WTC11 (cell line): ENCODE results near the gene LBX2. TPM values are rescaled to one million over a fixed set of nuclear protein-coding genes. Genes with fewer than 3 reads are reported as not detected.
A peak's percentile ranks its signal among the peaks of the same experiment; 100 is the strongest.

ENCODE experiments used
- ATAC-seq: fragments of 200-7000 bp; cut with Tn5 transposase; 2 replicates; pipeline ENCODE4 v1.10.0; 2021; ENCODE audit warnings: mild to moderate bottlenecking, moderate library complexity
- CTCF ChIA-PET: fragments of 300-600 bp; sonication (Branson Sonifier 250); formaldehyde crosslinking; loops from one replicate; lab custom pipeline; 2021; ENCODE audit warnings: antibody characterized with exemption; lab: Charles Lee
- POLR2A ChIA-PET: fragments of 350-600 bp; sonication (Branson Sonifier 250); formaldehyde crosslinking; loops from one replicate; lab custom pipeline; 2021; ENCODE audit warnings: antibody characterized with exemption; lab: Charles Lee
- DNase-seq: peaks from one replicate; pipeline ENCODE4 v3.0.0; 2021; ENCODE audit warnings: low spot score
- H3K27ac Mint-ChIP-seq: 2 replicates; pipeline ENCODE4 v1.8.0; 2021; ENCODE audit warnings: mixed read lengths
- H3K27me3 Mint-ChIP-seq: 2 replicates; pipeline ENCODE4 v1.8.0; 2021; ENCODE audit warnings: low read depth, mild to moderate bottlenecking, moderate library complexity, mixed read lengths
- H3K36me3 Mint-ChIP-seq: 2 replicates; pipeline ENCODE4 v1.8.0; 2021; ENCODE audit warnings: mixed read lengths
- H3K4me1 Mint-ChIP-seq: 2 replicates; pipeline ENCODE4 v1.8.0; 2022; ENCODE audit warnings: mixed read lengths
- H3K4me3 Mint-ChIP-seq: 2 replicates; pipeline ENCODE4 v1.8.0; 2021; ENCODE audit warnings: mild to moderate bottlenecking, moderate library complexity, mixed read lengths
- H3K9me3 Mint-ChIP-seq: 2 replicates; pipeline ENCODE4 v1.8.0; 2021; ENCODE audit warnings: mixed read lengths
- ATF1 ChIP-seq: sonication (generic); formaldehyde crosslinking; IDR thresholded peaks from 2 replicates; pipeline ENCODE4 v1.8.1; 2023; ENCODE audit warnings: mild to moderate bottlenecking, moderate library complexity, missing genetic modification reagents
- CREB1 ChIP-seq: sonication (generic); formaldehyde crosslinking; IDR thresholded peaks from 2 replicates; pipeline ENCODE4 v1.8.0; 2023; ENCODE audit warnings: mild to moderate bottlenecking, missing genetic modification reagents
- EMX1 ChIP-seq: fragments of 250-450 bp; sonication (Bioruptor Pico); IDR thresholded peaks from 2 replicates; pipeline ENCODE4 v1.8.0; 2021; ENCODE audit warnings: mild to moderate bottlenecking
- GTF2I ChIP-seq: fragments of 250-450 bp; sonication (Bioruptor Pico); conservative IDR thresholded peaks from 2 replicates; pipeline ENCODE4 v1.4.0; 2021; ENCODE audit warnings: mild to moderate bottlenecking
- IRF2 ChIP-seq: sonication (generic); formaldehyde crosslinking; IDR thresholded peaks from 2 replicates; pipeline ENCODE4 v1.8.0; 2022; ENCODE audit warnings: low read depth, missing genetic modification reagents, borderline replicate concordance
- JAZF1 ChIP-seq: fragments of 250-450 bp; sonication (Bioruptor Pico); IDR thresholded peaks from 2 replicates; pipeline ENCODE4 v1.9.0; 2021; ENCODE audit warnings: moderate library complexity, mild to moderate bottlenecking, inconsistent platforms
- NFE2L1 ChIP-seq: sonication (generic); formaldehyde crosslinking; IDR thresholded peaks from 2 replicates; pipeline ENCODE4 v1.8.1; 2023; ENCODE audit warnings: missing genetic modification reagents
- NFYB ChIP-seq: sonication (generic); formaldehyde crosslinking; conservative IDR thresholded peaks from 2 replicates; pipeline ENCODE4 v1.8.0; 2022; ENCODE audit warnings: low read depth, missing genetic modification reagents
- OVOL2 ChIP-seq: fragments of 250-450 bp; sonication (Bioruptor Pico); IDR thresholded peaks from 2 replicates; pipeline ENCODE4 v1.9.0; 2021; ENCODE audit warnings: mild to moderate bottlenecking, borderline replicate concordance
- PRRX2 ChIP-seq: fragments of 250-450 bp; sonication (Bioruptor Pico); IDR thresholded peaks from 2 replicates; pipeline ENCODE4 v1.8.0; 2021; ENCODE audit warnings: mild to moderate bottlenecking
- SMAD3 ChIP-seq: sonication (generic); formaldehyde crosslinking; IDR thresholded peaks from 2 replicates; pipeline ENCODE4 v1.8.0; 2022; ENCODE audit warnings: missing genetic modification reagents, mild to moderate bottlenecking, borderline replicate concordance
- SMAD4 ChIP-seq: sonication (generic); formaldehyde crosslinking; IDR thresholded peaks from 2 replicates; pipeline ENCODE4 v1.8.0; 2022; ENCODE audit warnings: mild to moderate bottlenecking, missing genetic modification reagents
- SOX15 ChIP-seq: fragments of 250-450 bp; sonication (Bioruptor Pico); IDR thresholded peaks from 2 replicates; pipeline ENCODE4 v1.9.0; 2021; ENCODE audit warnings: mild to moderate bottlenecking
- TCF7 ChIP-seq: sonication (generic); formaldehyde crosslinking; IDR thresholded peaks from 2 replicates; pipeline ENCODE4 v1.8.0; 2022; ENCODE audit warnings: mild to moderate bottlenecking, low read depth, missing genetic modification reagents, moderate library complexity
- ZBTB21 ChIP-seq: sonication (generic); formaldehyde crosslinking; IDR thresholded peaks from 2 replicates; pipeline ENCODE4 v1.8.1; 2023; ENCODE audit warnings: mild to moderate bottlenecking, missing genetic modification reagents, borderline replicate concordance
- ZNF138 ChIP-seq: sonication (generic); formaldehyde crosslinking; conservative IDR thresholded peaks from 2 replicates; pipeline ENCODE4 v1.8.1; 2022; ENCODE audit warnings: mild to moderate bottlenecking, moderate library complexity, missing genetic modification reagents
- ZNF317 ChIP-seq: sonication (generic); formaldehyde crosslinking; IDR thresholded peaks from 2 replicates; pipeline ENCODE4 v1.8.1; 2023; ENCODE audit warnings: low read depth, mild to moderate bottlenecking, moderate library complexity, missing genetic modification reagents, borderline replicate concordance
- ZNF416 ChIP-seq: fragments of 250-450 bp; sonication (Bioruptor Pico); IDR thresholded peaks from 2 replicates; pipeline ENCODE4 v1.9.0; 2021; ENCODE audit warnings: mild to moderate bottlenecking, inconsistent platforms
- ZNF423 ChIP-seq: fragments of 250-450 bp; sonication (Bioruptor Pico); IDR thresholded peaks from 2 replicates; pipeline ENCODE4 v2.1.2; 2022; ENCODE audit warnings: mild to moderate bottlenecking, moderate library complexity
- total RNA-seq: library from RNA; stranded (reverse); gene quantifications from 3 replicates; pipeline ENCODE4 v1.2.3, GENCODE V29; 2021
- TF ChIP-seq, protein P1 (sequence below): sonication (generic); formaldehyde crosslinking; IDR thresholded peaks from 2 replicates; pipeline ENCODE4 v1.8.0; 2023; ENCODE audit warnings: missing genetic modification reagents
- TF ChIP-seq, protein P2 (sequence below): sonication (generic); formaldehyde crosslinking; IDR thresholded peaks from 2 replicates; pipeline ENCODE4 v1.8.1; 2022; ENCODE audit warnings: low read depth, missing genetic modification reagents, borderline replicate concordance
- TF ChIP-seq, protein P3 (sequence below): sonication (generic); formaldehyde crosslinking; IDR thresholded peaks from 2 replicates; pipeline ENCODE4 v1.8.1; 2022; ENCODE audit warnings: low read depth, mild to moderate bottlenecking, moderate library complexity, missing genetic modification reagents, borderline replicate concordance
- TF ChIP-seq, protein P4 (sequence below): sonication (generic); formaldehyde crosslinking; IDR thresholded peaks from 2 replicates; pipeline ENCODE4 v1.8.0; 2022; ENCODE audit warnings: missing genetic modification reagents
- TF ChIP-seq, protein P5 (sequence below): fragments of 250-450 bp; sonication (Bioruptor Pico); IDR thresholded peaks from 2 replicates; pipeline ENCODE4 v1.9.0; 2021; ENCODE audit warnings: mild to moderate bottlenecking
- TF ChIP-seq, protein P6 (sequence below): sonication (generic); formaldehyde crosslinking; IDR thresholded peaks from 2 replicates; pipeline ENCODE4 v1.8.1; 2023; ENCODE audit warnings: mild to moderate bottlenecking, missing genetic modification reagents, borderline replicate concordance

LBX2 gene
- total RNA-seq, 1 experiment from 2014 or later = 1.0 TPM

DNA sequence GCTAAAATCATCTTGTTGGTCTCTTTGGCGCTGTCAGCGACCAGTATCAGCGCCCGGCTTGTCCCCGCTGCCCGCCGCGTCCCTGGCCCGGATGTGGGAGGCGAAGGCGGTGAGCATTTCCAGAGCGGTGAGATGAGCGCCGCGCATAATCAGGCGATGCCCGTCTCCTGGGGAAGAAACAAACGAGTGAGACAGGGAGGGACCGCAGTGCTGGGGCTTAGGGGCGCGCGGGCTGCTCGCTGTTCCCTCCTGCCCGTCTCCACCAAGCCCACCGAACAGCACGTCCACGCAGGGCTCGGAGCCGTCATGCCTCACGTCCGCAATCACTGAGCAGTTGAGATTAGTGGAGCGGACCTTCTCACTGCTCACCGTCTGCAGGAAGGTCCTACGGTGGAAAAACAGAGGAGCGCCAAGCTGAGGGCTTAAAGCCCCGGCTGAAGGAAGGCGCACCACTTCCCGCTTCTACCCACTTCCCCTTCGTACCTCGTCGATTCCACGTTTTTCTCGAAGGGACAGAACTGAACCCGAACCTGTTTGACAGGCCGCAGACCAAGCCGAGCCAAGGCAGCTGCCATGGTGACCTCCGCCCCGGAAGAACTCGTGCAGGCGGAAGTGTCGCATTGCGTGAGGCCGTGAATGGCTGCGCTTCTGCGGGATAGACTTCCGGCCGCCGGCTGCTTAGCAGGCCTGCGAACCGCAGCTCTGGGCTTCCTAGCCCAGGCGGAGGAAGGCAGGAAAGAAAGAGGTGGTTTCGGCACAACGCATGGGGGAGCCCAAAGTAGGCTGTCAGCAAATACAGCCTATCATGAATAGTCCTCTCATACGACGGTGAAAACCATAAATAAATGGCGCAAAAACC, 27.1 kb downstream of the LBX2 start, which contains the start of gene MRPL53:
Gene MRPL53, minus strand, starts transcription at position 595 of the 859 bp plus-strand sequence. Its CDS starts 20 bp downstream, at position 575.
- peaks cover 14% of the 10 kb centered on the region for H3K36me3 Mint-ChIP-seq
- H3K9me3 Mint-ChIP-seq = no peaks in the 10 kb centered on the region
- peak within 1 kb of the TSS; percentile 96 for H3K4me3 Mint-ChIP-seq
- H3K27me3 Mint-ChIP-seq = no peaks in the 10 kb centered on the region
- H3K27ac Mint-ChIP-seq = peak within 1 kb of the TSS; percentile 99
- ChIA-PET POLR2A (interaction anchor here (0.6 to 1.5 kb wide), 7 partner anchors 8 to 222 kb away, joined by 3 to 9 read pairs (median 4); partner anchors contain the start of genes AUP1, CCDC142, HTRA2 and WBP1), CTCF (interaction anchor here (1.0 to 2.7 kb wide), 6 partner anchors 10 to 137 kb away, joined by 3 to 23 read pairs (median 4); partner anchors contain the start of genes CCDC142, TTC31 and WBP1)
- ATAC-seq (peak; percentile 88), DNase-seq (peak; percentile 94)
- peaks cover 11% of the 10 kb centered on the region for H3K4me1 Mint-ChIP-seq
- no peak for TF ChIP-seq JAZF1
- TF ChIP-seq, protein P1, sequence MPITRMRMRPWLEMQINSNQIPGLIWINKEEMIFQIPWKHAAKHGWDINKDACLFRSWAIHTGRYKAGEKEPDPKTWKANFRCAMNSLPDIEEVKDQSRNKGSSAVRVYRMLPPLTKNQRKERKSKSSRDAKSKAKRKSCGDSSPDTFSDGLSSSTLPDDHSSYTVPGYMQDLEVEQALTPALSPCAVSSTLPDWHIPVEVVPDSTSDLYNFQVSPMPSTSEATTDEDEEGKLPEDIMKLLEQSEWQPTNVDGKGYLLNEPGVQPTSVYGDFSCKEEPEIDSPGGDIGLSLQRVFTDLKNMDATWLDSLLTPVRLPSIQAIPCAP = no peak
- no peak for TF ChIP-seq OVOL2
- TF ChIP-seq NFE2L1 (CRISPR knock-in tag) = no peak
- TF ChIP-seq, protein P2, sequence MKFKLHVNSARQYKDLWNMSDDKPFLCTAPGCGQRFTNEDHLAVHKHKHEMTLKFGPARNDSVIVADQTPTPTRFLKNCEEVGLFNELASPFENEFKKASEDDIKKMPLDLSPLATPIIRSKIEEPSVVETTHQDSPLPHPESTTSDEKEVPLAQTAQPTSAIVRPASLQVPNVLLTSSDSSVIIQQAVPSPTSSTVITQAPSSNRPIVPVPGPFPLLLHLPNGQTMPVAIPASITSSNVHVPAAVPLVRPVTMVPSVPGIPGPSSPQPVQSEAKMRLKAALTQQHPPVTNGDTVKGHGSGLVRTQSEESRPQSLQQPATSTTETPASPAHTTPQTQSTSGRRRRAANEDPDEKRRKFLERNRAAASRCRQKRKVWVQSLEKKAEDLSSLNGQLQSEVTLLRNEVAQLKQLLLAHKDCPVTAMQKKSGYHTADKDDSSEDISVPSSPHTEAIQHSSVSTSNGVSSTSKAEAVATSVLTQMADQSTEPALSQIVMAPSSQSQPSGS (CRISPR knock-in tag) = no peak
- peak; percentile 41; the same call in 1 of the 2 replicates for TF ChIP-seq NFYB (CRISPR knock-in tag)
- TF ChIP-seq ATF1 = peak; percentile 91
- TF ChIP-seq EMX1 (CRISPR knock-in tag) = no peak
- peak; percentile 94 for TF ChIP-seq SMAD3 (CRISPR knock-in tag)
- TF ChIP-seq IRF2 (CRISPR knock-in tag) = no peak
- TF ChIP-seq, protein P3, sequence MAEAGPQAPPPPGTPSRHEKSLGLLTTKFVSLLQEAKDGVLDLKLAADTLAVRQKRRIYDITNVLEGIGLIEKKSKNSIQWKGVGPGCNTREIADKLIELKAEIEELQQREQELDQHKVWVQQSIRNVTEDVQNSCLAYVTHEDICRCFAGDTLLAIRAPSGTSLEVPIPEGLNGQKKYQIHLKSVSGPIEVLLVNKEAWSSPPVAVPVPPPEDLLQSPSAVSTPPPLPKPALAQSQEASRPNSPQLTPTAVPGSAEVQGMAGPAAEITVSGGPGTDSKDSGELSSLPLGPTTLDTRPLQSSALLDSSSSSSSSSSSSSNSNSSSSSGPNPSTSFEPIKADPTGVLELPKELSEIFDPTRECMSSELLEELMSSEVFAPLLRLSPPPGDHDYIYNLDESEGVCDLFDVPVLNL = no peak
- TF ChIP-seq SMAD4 (CRISPR knock-in tag) = no peak
- TF ChIP-seq, protein P4, sequence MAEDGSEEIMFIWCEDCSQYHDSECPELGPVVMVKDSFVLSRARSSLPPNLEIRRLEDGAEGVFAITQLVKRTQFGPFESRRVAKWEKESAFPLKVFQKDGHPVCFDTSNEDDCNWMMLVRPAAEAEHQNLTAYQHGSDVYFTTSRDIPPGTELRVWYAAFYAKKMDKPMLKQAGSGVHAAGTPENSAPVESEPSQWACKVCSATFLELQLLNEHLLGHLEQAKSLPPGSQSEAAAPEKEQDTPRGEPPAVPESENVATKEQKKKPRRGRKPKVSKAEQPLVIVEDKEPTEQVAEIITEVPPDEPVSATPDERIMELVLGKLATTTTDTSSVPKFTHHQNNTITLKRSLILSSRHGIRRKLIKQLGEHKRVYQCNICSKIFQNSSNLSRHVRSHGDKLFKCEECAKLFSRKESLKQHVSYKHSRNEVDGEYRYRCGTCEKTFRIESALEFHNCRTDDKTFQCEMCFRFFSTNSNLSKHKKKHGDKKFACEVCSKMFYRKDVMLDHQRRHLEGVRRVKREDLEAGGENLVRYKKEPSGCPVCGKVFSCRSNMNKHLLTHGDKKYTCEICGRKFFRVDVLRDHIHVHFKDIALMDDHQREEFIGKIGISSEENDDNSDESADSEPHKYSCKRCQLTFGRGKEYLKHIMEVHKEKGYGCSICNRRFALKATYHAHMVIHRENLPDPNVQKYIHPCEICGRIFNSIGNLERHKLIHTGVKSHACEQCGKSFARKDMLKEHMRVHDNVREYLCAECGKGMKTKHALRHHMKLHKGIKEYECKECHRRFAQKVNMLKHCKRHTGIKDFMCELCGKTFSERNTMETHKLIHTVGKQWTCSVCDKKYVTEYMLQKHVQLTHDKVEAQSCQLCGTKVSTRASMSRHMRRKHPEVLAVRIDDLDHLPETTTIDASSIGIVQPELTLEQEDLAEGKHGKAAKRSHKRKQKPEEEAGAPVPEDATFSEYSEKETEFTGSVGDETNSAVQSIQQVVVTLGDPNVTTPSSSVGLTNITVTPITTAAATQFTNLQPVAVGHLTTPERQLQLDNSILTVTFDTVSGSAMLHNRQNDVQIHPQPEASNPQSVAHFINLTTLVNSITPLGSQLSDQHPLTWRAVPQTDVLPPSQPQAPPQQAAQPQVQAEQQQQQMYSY (CRISPR knock-in tag) = no peak
- TF ChIP-seq PRRX2 (CRISPR knock-in tag) = no peak
- no peak for TF ChIP-seq GTF2I (CRISPR knock-in tag)
- TF ChIP-seq ZNF423 = no peak
- peak; percentile 79; the same call in 1 of the 2 replicates for TF ChIP-seq ZNF138
- TF ChIP-seq CREB1 (CRISPR knock-in tag) = peak; percentile 80
- TF ChIP-seq, protein P5, sequence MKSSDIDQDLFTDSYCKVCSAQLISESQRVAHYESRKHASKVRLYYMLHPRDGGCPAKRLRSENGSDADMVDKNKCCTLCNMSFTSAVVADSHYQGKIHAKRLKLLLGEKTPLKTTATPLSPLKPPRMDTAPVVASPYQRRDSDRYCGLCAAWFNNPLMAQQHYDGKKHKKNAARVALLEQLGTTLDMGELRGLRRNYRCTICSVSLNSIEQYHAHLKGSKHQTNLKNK (CRISPR knock-in tag) = peak; percentile 87
- TF ChIP-seq ZBTB21 (CRISPR knock-in tag) = peak; percentile 91
- no peak for TF ChIP-seq TCF7
- TF ChIP-seq ZNF317 (CRISPR knock-in tag) = no peak
- TF ChIP-seq SOX15 = no peak
- TF ChIP-seq, protein P6, sequence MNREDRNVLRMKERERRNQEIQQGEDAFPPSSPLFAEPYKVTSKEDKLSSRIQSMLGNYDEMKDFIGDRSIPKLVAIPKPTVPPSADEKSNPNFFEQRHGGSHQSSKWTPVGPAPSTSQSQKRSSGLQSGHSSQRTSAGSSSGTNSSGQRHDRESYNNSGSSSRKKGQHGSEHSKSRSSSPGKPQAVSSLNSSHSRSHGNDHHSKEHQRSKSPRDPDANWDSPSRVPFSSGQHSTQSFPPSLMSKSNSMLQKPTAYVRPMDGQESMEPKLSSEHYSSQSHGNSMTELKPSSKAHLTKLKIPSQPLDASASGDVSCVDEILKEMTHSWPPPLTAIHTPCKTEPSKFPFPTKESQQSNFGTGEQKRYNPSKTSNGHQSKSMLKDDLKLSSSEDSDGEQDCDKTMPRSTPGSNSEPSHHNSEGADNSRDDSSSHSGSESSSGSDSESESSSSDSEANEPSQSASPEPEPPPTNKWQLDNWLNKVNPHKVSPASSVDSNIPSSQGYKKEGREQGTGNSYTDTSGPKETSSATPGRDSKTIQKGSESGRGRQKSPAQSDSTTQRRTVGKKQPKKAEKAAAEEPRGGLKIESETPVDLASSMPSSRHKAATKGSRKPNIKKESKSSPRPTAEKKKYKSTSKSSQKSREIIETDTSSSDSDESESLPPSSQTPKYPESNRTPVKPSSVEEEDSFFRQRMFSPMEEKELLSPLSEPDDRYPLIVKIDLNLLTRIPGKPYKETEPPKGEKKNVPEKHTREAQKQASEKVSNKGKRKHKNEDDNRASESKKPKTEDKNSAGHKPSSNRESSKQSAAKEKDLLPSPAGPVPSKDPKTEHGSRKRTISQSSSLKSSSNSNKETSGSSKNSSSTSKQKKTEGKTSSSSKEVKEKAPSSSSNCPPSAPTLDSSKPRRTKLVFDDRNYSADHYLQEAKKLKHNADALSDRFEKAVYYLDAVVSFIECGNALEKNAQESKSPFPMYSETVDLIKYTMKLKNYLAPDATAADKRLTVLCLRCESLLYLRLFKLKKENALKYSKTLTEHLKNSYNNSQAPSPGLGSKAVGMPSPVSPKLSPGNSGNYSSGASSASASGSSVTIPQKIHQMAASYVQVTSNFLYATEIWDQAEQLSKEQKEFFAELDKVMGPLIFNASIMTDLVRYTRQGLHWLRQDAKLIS (CRISPR knock-in tag) = 0 out of 2 replicates have a peak, but pooled peaks have one; percentile 64
- TF ChIP-seq ZNF416 (CRISPR knock-in tag) = no peak
